Testis (tissue), 2 donors: ENCODE measurements around the gene TET2.

Source experiments
- POLR2A ChIP-seq: fragments of 450-650 bp; IDR thresholded peaks from one replicate; pipeline ENCODE4 v1.6.1; 2017; ENCODE audit warnings: antibody characterized with exemption, mild to moderate bottlenecking, moderate library complexity
- TF ChIP-seq, protein P1 (sequence below), 3 experiments: fragments of 450-650 bp in 2 of 3; fragments of 200-600 bp in 1 of 3; sonication (generic) in 1 of 3; IDR thresholded peaks; one replicate each; pipeline ENCODE4 v1.5.1; 2016 to 2019; ENCODE audit warnings: antibody characterized with exemption in 3 of 3, mild to moderate bottlenecking in 2 of 3, moderate library complexity in 1 of 3

DNA sequence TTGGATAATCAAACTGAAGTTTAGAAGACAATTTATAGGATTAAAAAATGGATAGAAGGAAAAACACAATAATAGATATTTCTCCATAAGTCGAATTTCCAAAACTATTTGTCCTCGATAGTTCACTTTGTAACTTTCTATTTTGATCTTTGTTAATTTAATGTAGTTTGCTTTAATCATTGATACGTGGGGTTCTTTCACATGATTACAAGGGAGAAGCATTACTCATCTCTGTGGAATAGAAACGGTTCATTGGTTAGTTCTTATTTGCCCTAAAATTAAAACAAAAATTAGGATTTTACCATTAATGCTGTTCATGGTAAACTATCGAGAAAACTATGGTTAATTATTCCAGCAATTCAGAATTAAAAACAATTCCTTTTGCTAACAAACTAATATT, 2.1 kb downstream of the TET2 start:
- TF ChIP-seq POLR2A = no peak
- TF ChIP-seq, protein P1, sequence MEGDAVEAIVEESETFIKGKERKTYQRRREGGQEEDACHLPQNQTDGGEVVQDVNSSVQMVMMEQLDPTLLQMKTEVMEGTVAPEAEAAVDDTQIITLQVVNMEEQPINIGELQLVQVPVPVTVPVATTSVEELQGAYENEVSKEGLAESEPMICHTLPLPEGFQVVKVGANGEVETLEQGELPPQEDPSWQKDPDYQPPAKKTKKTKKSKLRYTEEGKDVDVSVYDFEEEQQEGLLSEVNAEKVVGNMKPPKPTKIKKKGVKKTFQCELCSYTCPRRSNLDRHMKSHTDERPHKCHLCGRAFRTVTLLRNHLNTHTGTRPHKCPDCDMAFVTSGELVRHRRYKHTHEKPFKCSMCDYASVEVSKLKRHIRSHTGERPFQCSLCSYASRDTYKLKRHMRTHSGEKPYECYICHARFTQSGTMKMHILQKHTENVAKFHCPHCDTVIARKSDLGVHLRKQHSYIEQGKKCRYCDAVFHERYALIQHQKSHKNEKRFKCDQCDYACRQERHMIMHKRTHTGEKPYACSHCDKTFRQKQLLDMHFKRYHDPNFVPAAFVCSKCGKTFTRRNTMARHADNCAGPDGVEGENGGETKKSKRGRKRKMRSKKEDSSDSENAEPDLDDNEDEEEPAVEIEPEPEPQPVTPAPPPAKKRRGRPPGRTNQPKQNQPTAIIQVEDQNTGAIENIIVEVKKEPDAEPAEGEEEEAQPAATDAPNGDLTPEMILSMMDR (IDR thresholded peaks at IDR 0.05) = no peak
